GM03348 (cell line): ENCODE results near the gene DCAKD.

ENCODE experiments used
- DNase-seq: peaks from one replicate; pipeline ENCODE4 v3.0.0; 2012; ENCODE audit warnings: low spot score

Gene DCAKD, protein sequence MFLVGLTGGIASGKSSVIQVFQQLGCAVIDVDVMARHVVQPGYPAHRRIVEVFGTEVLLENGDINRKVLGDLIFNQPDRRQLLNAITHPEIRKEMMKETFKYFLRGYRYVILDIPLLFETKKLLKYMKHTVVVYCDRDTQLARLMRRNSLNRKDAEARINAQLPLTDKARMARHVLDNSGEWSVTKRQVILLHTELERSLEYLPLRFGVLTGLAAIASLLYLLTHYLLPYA

DNA sequence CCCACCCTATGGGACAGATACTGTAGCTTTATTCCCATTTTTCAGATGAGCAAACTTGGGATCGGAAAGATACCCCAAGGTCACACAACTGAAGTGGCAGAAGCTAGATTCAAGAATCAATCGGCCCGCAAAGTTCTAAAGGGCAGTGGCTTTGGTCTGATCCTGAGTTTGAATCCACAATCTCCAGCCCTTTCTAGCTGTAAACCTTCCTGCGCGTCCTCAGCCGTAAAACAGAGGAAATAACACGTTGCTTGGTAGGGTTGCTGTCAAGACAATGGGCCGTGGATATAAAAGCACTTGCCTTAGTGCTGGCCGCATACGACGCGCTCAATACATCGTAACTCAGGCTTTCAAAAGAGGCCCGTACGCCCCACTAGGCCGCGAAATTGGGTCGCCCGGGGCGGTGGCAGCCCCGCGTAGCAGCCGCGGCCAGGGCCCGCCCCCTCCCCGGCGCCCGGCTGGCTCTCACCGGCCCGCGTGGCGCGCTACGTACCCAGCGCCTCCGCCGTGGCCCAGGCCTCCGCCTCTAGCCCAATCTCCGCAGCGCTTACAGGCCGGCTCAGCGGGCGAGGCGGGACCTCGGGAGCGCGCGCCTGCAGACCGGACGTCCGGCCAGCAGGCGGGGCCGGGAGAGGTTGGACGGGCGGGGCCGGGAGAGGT is at the start of gene DCAKD:
Gene DCAKD, minus strand, starts transcription at position 573 of the 660 bp plus-strand sequence. CDS start 16,747 bp downstream, outside the sequence.
- DNase-seq, result peak; percentile 97

DNA sequence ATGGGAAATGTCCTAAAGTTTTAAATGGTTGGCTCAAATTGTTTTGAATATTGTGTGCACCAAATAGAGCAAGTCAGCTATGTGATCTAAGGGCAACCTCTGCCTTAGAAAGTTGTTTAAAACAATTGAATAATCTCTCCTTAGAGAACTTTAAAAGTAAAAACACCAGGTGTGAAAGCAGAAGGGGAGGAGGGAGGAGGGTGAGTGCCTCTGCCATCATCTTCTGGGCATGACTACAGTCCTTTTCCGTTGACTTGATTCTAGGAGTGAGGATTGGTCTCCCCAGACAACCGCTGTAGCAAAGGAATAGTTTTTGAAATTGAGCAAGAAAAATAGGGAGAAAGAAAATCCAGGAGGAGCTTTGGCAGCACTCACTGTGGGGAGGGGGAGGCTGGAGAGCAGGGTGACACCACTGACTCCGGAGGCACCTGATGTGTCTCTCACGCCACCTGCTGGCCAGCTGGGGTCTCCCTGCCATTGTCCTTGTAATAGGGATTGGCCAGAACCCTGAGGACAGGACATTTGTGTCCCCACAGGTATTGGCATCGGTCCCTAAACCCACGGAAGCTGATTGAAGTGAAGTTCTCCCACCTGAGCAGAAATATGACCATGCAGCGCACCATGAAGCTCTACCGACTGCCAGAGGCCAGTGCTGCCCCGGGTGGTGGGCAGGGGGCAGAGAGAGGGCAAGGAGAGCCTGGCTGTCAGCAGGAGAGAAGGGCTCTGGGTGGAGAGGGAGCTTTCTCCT is 47.6 kb upstream of the DCAKD start:
- peak; percentile 89 for DNase-seq

DNA sequence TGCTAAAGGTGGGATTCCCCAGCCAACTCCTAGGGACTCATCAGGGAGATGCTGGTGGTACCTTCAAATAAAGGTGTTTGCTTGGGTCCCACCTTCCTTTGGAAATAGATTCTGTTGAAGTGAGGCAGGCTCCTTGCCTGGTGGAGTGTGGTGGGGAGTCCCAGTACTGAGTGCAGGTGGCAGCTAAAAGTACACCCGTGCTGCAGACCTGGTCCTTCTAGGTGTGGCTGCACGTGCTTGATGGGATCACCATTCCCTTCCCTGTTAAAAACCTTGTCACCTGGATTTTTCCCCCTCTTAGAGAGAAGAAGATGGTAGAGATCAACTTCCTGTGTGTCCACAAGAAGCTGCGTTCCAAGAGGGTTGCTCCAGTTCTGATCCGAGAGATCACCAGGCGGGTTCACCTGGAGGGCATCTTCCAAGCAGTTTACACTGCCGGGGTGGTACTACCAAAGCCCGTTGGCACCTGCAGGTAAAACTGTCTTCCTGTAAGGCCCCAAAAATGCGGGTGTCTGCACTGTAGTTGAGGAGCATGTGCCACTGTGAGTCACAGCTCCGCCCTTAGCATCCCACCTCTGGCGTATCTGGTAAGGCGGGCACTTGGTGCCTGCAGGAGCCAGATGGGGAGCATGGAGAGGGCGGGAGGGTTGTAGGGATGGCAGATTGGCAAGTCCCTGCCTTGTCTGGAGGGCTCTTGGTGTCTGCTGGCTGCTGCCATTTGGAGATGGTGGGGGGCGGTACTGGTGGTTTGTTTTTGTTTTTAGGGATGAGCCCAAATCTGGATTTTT is 46.8 kb upstream of the DCAKD start:
- no peak for DNase-seq

DNA sequence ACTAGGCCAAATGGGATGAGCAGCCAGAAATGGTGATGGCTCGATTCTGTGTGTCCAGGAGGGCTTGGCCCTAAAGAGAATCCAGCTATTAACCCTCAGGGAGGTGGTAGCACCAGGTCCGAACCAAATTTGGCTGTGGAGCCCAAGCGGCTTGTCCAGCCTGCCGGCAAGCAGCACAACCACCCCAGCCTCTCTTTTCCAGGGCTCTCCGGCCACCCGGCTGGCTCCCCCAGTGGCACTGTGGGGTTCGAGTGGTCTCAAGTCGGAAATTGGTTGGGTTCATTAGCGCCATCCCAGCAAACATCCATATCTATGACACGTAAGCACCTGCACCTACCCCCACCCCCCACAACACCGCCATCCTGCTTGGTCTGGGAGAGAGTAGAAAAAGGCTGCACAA is 45.5 kb upstream of the DCAKD start:
- DNase-seq, result no peak

DNA sequence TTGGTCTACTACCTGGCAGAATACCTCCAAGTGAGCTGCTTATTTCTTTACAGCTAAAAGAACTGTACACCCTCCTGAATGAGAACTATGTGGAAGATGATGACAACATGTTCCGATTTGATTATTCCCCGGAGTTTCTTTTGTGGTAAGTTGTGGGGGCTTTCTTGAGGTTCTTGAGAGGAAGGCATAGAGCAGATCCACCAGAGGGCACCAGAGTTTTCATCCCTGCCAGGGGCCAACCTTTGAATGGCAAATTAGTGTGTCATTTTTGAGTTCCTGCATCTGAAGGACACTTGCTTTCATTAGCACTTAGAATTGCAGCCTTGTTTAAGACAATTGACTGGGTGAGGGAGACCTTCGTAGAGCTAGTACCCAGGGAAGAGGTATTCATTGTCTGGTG is 44.7 kb upstream of the DCAKD start:
- no peak for DNase-seq

DNA sequence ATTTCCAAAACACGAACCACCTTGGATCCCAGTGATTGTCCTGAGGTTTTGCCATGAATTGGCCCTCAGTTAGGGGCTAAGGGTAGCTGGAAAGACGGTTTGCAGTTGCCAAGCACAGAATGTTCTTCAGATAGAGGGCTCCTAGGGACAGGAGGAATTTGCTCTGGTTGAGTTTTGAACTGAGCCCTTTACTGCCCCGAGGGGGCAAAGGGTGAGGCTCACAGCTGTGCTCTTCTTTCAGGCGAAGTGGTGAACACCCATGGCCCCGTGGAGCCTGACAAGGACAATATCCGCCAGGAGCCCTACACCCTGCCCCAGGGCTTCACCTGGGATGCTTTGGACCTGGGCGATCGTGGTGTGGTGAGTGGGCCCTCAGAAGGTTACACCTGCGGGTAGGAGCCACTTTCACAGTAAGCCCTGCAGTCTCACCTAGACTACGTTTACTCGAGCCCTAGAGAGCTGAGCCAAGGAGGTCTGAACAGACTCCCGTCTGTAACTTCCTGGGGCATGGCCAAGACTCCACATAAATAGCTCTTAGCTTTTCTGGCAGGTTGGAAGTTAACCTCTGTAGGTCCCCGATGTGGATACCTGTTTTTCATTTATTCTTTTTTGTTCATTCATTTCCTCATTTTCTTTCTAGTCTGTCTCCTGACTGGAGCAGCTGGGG is 42.1 kb upstream of the DCAKD start:
- DNase-seq, result no peak

DNA sequence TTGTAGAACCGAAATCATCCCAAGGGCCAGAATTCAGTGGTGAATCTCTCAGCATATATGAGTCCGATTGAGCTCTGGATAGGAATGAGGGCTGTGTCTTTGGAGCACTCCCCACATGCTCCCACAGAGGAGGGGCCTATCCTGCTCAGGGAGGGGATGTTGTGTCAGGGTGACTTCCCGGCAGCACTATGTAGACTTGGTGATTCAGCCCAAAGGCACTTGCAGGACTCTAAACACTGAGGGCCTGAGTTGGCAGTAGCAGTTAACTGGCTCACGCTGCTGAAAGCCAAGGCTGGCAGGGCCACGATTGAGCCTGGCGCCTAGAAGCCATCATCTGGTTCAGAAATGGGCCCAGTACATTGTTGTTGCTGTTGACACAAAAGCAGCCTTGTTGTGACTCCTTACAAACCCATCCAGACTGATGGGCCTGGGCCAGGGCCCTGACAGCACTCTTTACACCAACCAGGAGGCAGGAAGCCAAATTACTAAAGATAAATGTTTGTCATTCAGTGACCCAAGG is 41.5 kb upstream of the DCAKD start:
- peak; percentile 97 for DNase-seq

DNA sequence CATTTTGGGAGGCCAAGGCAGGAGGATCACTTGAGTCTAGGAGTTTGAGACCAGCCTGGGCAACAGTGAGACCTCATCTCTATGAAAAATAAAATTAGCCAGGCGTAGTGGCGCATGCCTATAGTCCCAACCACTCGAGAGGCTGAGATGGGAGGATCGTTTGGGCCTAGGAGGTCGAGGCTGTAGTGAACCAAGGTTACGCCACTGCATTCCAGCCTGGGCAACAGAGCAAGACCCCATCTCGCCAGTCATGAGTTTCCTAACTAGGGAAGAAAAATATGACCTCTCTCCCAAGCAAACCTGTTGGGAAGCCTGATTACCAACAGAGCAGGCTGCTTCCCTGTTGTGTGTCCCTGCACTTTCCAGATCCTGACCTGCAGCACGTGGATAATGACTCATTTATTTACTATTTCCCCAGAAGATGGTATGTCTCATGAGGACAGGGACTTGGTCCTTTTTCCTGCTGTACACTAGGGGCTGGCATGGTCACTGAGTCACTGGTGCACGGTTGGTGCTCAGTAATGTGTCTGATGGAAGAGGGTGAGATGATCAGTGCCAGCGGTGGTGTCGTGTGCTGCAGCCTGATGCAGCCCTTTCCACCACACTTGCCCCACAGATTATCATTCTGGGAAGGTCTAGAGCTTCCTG is 40.5 kb upstream of the DCAKD start:
- DNase-seq, result peak; percentile 20

DNA sequence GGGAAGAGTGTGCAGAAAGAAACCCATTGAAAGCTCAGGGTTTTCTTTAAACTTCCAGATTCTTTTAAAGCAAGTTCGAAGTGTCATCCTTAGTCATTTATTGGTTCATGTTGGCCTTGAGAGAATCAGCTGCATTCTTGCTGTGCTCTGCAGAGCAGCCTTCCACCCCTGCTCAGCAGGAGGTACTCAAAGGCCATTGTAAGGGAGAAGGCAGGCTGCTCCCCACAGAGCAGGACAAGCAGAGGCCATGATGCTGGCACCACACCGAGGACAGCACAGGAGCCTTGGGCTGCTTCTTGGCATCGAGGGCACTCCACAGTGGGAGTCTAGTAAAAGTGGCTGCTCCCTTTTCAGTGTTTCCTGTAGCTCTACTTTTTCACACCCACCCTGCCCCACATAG is 39.3 kb upstream of the DCAKD start:
- peak; percentile 5 for DNase-seq

DNA sequence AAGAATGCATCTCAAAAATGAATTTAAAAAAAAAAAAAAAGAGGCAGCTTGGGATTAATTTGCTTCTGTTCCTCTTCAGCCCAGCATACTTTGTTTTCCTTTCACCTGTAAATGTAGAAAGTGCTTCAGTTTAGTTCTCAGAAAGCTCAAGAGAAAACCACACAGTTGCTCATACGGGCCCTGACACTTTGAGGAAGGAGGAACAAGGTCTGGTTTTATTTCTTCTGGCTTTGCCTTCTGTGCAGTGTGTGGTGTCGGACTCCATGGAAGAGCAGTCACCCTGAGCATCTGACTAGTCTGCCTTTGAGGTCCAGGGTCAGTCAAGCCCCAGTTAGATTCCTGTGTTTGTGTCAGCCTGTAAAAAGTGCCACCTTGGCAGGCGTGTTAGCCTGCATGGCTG is 37.3 kb upstream of the DCAKD start:
- DNase-seq, result no peak

DNA sequence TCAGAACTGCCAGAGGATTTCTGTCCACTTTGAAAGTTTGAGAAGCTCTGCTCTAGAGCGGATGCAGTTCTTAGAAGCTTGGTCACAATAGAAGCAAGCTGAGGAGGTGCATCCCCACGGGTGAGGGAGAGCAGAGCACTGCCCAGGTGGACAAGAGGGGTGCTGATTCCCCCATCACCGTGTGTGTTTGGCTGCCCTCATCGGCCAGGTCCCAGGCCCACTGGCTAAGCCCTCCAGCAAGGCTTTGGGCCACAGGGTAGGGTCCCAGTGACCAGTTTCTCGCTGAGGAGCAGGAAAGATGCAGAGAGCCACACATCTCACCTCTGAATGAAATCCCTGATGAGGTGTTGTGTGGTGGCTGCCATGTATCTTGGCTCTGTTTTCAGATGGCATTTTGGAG is 36.5 kb upstream of the DCAKD start:
- no peak for DNase-seq

DNA sequence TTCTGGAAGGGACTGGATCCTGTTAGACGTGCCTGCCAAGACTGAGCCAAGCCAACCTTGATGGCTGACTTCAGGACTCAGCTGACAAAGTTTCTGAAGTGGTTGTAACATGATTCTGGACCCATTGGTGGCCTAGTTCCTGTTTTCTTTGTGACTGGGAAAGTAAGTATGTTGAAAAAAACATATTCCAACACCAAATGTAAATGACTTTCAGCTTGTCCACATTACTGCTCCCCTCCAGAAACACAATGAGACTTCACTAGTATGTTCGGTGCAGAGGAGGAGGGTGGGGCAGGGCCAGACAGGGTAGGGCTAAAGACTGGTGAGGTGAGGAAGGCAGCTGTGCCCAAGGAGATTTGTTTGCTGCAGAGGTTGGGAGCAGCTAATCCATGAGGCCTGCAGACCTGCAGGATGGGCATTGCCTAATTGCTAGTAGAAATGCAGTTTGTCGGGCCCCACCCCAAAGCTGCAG is 36.1 kb upstream of the DCAKD start:
- no peak for DNase-seq

DNA sequence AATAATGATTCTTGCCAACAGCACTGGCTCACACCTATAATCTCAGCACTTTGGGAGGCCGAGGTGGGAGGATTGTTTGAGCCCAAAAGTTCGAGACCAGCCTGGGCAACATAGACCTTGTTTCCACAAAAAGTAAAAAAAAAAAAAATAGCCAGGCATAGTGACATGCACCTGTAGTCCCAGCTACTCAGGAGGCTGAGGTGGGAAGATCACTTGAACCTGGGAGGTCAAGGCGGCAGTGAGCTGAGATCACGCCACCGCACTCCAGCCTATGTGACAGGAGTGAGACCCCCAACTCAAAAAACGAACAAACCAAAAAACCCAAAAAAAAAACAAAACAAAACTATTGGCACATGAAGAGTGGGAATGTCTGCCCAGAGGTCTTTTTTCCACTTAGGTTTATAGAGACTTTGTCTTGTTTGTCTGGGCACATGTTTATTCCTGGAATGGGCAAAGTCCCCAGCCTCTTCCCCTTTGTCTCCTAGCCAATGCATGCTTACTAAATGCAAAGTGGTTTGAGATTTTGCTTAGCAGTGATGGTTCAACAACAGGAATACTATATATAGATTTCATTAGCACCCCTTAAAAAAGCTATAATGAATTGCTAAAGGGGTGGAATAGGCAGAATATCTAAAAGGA is 35.6 kb upstream of the DCAKD start:
- DNase-seq, result no peak

DNA sequence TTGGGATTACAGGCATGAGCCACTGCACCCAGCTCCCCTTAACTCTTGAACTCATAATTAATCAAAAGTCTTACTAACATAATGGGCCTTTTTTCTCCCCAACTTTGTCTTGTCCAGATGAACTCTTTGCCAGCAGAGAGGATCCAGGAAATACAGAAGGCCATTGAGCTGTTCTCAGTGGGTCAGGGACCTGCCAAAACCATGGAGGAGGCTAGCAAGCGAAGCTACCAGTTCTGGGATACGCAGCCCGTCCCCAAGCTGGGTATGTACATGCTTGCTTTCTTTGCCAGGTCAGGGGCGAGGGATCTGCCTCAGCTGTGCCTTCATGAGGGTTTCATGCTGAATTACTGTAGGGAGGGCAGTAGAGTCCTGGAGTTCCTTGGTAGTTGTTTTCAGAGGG is 35.0 kb upstream of the DCAKD start:
- DNase-seq, result no peak

DNA sequence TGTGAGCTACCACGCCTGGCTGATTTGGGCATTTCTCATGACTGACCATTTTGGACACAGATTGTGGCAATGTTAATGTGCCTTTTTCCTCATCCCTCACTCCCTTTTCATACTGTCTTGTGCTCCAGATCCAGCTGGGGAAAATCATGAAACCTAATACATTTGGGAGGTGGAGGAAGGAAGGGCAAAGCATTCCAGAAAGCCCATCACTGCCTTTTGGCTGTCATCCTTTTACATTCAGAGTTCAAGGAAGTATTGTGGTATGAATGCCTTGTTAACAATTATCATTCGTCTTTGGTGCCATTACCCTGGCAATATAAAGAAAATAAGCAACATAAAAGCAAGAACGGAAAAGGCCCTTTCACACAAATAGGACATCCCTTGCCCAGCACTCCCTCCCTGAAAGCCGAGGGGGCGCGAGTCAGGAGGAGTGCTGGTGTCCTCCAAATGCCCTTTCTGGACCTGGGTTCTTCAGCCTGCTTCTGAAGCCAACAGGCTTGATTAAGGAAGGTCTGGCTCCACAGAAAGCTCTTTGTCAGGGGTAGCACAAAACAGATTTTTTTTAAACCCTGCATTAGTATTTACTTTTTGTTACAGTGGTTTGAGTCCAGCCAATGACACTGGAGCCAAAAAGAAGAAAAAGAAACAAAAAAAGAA is 29.7 kb upstream of the DCAKD start:
- DNase-seq, result no peak

DNA sequence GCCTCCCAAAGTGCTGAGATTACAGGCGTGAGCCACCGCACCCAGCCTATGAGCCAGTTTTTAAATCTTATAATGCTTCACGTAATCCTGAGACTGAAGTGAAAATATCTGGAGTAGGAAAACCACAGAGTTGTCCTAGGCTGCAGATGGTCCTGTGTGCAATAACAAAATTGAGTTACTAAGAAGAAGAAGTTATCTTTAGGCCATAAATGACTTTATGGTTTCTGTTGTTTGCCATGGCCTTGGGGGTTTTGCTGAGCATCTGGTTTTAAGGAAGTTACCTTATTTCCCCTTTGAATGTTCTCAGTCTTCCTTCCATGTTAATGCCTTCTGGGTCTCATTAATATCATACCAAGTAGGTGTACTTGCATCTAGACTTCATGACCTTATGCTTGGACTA is 26.2 kb upstream of the DCAKD start:
- DNase-seq, result no peak

DNA sequence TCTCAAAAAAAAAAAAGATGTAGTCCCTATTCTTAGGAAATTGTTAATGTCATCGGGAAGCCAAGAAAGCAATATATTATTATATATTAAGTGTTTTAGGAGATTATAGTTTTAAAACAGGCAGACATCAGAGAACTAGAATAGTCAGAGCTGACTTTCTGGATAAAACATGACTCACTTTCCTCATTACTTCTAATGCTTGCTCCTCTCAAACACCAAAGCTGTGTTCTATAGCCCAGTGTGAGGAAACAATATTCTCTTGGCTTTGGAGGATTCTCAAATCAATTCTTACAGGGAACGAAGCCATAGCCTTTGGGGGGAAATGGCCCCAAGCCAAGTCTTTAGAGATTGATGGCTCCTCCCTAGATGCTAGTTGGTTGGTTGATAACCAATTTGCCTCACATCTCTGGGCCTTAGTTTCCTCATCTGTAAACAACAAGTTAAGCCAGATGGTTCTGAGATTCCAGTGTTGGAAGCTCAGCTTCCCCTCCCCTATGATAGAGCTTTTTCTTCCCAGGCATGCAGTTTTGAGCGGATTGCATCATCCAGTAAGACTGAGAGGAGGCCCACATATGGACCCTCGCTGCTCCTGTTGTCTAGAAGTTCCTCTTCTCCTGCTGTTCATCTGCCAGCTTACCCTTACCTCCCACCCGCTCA is 22.1 kb upstream of the DCAKD start:
- DNase-seq, result peak; percentile 79

DNA sequence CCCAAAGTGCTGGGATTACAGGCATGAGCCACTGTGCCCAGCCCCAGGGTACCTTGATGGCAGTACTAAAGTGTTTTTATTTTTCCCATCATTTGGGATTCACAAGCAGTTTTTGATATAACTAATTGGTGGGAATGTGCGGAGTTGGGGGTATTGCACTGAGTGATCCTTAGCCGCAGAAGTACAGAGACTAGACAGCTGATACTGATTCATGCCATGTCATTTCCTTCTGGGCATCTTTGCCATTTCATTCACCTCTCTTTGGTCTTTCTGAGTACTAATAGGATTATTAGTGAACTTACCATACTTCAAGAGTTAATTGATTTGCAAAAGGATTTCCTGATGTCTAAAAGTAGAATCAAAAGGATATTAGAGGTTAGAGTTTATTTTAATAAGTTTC is 19.4 kb upstream of the DCAKD start:
- no peak for DNase-seq

DNA sequence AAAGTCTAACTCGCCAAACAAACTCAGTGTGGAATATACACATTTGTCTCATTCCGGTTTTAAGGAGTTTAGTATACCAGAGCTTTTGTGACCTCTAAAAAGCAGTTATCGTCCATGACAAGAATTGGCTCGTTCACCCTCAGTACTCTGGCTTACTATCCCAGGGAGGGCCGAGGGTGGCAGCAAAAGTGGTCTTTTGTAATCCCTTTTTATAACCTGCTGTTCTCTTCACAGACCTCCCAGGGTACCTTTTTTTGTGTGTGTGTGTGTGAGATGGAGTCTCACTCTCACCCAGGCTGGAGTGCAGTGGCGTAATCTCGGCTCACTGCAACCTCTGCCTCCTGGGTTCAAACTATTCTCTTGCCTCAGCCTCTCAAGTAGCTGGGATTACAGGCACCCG is 18.6 kb upstream of the DCAKD start:
- DNase-seq, result no peak

DNA sequence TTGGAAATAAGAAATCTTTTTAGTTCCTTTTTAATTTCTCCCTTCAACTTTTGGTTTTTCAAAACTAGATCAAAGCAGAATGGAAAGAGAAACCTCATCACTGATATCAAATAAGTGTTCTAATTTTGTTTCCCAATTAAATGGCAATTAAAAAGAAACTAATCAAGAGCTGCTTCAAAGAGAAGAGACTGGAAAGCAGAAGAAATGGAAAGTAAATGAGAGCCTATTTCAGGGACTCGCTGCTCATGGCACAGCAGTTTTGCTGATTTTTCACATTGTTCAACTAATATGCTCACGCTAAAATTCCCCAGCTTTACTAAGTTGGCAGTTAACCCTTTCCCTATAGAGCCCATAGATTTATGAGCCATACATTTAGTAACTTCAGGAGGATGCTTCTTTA is 16.2 kb upstream of the DCAKD start:
- no peak for DNase-seq
